HG02981 (cell line): ENCODE measurements around the gene SLC25A40.
"Not testable (repeated sequence)": the region's sequence is repeated elsewhere in the genome, so short reads cannot be mapped to it uniquely, and the experiment has no call there.

Experiments used
- ATAC-seq: cut with Tn5 transposase; IDR thresholded peaks from one replicate; pipeline ENCODE4 v1.9.1; 2021; ENCODE audit warnings: mild to moderate bottlenecking, moderate library complexity; ENCODE audit not compliant: unreplicated experiment

Gene SLC25A40

GRCh38 chr7:87873328-87873727 is 2.8 kb downstream of the SLC25A40 start:
- not testable (repeated sequence) for ATAC-seq

- no peak for ATAC-seq
Observed at GRCh38 chr7:87872346-87872745, 3.8 kb downstream of the SLC25A40 start.

- no peak for ATAC-seq
Observed at GRCh38 chr7:87870471-87870870, 5.7 kb downstream of the SLC25A40 start.

- not testable (repeated sequence) for ATAC-seq
Observed at GRCh38 chr7:87866533-87866932, 9.6 kb downstream of the SLC25A40 start.

- ATAC-seq = no peak
Observed at GRCh38 chr7:87866089-87866488, 10.1 kb downstream of the SLC25A40 start.

GRCh38 chr7:87858417-87859100 is 17.6 kb downstream of the SLC25A40 start:
- ATAC-seq = no peak

- ATAC-seq = no peak
Observed at GRCh38 chr7:87853237-87853864, 22.8 kb downstream of the SLC25A40 start.

- no peak for ATAC-seq
Observed at GRCh38 chr7:87852306-87852705, 23.9 kb downstream of the SLC25A40 start.

- ATAC-seq = no peak
Observed at GRCh38 chr7:87850836-87851593, 25.1 kb downstream of the SLC25A40 start.

- no peak for ATAC-seq
Observed at GRCh38 chr7:87837597-87837996, 38.6 kb downstream of the SLC25A40 start.

- ATAC-seq = no peak
Observed at GRCh38 chr7:87833130-87833529, 43.0 kb downstream of the SLC25A40 start.

GRCh38 chr7:87831097-87831496 is 45.1 kb downstream of the SLC25A40 start:
- ATAC-seq = no peak

- not testable (repeated sequence) for ATAC-seq
Observed at GRCh38 chr7:87828383-87828782, 47.8 kb downstream of the SLC25A40 start.

GRCh38 chr7:87825369-87825768 is 50.8 kb downstream of the SLC25A40 start:
- not testable (repeated sequence) for ATAC-seq

- not testable (repeated sequence) for ATAC-seq
Observed at GRCh38 chr7:87822056-87822455, 54.1 kb downstream of the SLC25A40 start.

GRCh38 chr7:87818336-87818735 is 57.8 kb downstream of the SLC25A40 start:
- no peak for ATAC-seq

GRCh38 chr7:87816389-87816788 is 59.8 kb downstream of the SLC25A40 start:
- ATAC-seq = peak; percentile 53

GRCh38 chr7:87810726-87811125 is 65.4 kb downstream of the SLC25A40 start:
- ATAC-seq = no peak

GRCh38 chr7:87810130-87810529 is 66.0 kb downstream of the SLC25A40 start:
- no peak for ATAC-seq

GRCh38 chr7:87806150-87806549 is 70.0 kb downstream of the SLC25A40 start:
- ATAC-seq = no peak

GRCh38 chr7:87797798-87798403 is 78.3 kb downstream of the SLC25A40 start:
- peak; percentile 91 for ATAC-seq
